Choroid plexus epithelial cell (primary cell): ENCODE results near the gene ANAPC7.
"Not testable (repeated sequence)": the region's sequence is repeated elsewhere in the genome, so short reads cannot be mapped to it uniquely, and the experiment has no call there.

ENCODE experiments used
- DNase-seq: peaks from one replicate; pipeline ENCODE4 v3.0.0-alpha.2; 2010; ENCODE audit warnings: low read depth
- H3K4me3 ChIP-seq: 2 replicates; pipeline ENCODE4 v1.5.1; 2011; ENCODE audit warnings: low read depth, mild to moderate bottlenecking, control low read depth, low read length, moderate library complexity
- TF ChIP-seq, protein P1 (sequence below): conservative IDR thresholded peaks from 2 replicates; pipeline ENCODE4 v1.5.1; 2011; ENCODE audit warnings: low read depth, mild to moderate bottlenecking, control low read depth, inconsistent platforms, low read length, moderate library complexity

ANAPC7 gene

DNA sequence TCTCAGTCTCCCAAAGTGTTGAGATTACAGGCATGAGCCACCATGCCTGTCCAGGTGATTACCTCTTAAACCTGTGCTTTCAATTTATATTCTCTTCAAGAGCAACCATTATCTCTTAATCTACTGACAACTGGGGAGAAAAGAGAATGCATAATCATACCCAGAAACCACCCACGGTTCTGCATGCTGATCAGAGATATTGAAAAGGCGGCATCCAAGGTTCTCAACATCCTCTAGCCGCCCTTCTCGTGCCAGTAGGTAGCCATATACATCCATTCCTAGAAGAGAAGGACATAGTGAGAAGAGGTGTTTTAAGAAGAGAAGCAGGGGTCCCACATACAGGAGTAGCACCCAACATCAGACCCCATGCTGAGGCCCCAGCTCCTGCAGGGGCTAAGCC is 20.8 kb downstream of the ANAPC7 start:
- TF ChIP-seq, protein P1, sequence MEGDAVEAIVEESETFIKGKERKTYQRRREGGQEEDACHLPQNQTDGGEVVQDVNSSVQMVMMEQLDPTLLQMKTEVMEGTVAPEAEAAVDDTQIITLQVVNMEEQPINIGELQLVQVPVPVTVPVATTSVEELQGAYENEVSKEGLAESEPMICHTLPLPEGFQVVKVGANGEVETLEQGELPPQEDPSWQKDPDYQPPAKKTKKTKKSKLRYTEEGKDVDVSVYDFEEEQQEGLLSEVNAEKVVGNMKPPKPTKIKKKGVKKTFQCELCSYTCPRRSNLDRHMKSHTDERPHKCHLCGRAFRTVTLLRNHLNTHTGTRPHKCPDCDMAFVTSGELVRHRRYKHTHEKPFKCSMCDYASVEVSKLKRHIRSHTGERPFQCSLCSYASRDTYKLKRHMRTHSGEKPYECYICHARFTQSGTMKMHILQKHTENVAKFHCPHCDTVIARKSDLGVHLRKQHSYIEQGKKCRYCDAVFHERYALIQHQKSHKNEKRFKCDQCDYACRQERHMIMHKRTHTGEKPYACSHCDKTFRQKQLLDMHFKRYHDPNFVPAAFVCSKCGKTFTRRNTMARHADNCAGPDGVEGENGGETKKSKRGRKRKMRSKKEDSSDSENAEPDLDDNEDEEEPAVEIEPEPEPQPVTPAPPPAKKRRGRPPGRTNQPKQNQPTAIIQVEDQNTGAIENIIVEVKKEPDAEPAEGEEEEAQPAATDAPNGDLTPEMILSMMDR, result no peak
- no peak for DNase-seq
- no peak overlapping the region for H3K4me3 ChIP-seq

- no peak overlapping the region for H3K4me3 ChIP-seq
- TF ChIP-seq, protein P1, result no peak
- no peak for DNase-seq
Observed at GRCh38 chr12:110379631-110380030, 23.9 kb downstream of the ANAPC7 start.

DNA sequence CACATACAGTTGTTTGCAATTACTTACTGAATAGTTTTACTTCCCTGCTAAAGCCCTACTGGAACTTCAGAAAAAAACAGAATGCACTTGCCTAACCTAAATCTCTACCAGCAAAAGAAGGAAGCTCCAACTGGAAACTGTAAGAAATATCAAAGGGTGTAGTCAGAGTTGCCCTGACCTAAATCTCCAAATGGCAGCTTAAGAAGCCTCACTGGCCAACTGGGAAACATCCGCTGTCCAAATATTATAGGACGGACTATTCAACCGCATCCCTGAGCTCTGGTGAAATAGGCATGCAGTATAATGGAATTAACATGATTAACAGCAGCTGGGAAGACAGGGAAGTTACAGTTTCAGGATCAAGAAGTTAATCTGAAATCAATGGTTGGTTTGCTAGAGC is 24.3 kb downstream of the ANAPC7 start:
- no peak for DNase-seq
- H3K4me3 ChIP-seq, result no peak overlapping the region
- TF ChIP-seq, protein P1, result no peak

GRCh38 chr12:110378131-110378790 is 25.2 kb downstream of the ANAPC7 start:
- not testable (repeated sequence) for DNase-seq, H3K4me3 ChIP-seq

- H3K4me3 ChIP-seq, result no peak overlapping the region
- DNase-seq, result no peak
- TF ChIP-seq, protein P1, result no peak
Observed at GRCh38 chr12:110373962-110374611, 29.4 kb downstream of the ANAPC7 start.

DNA sequence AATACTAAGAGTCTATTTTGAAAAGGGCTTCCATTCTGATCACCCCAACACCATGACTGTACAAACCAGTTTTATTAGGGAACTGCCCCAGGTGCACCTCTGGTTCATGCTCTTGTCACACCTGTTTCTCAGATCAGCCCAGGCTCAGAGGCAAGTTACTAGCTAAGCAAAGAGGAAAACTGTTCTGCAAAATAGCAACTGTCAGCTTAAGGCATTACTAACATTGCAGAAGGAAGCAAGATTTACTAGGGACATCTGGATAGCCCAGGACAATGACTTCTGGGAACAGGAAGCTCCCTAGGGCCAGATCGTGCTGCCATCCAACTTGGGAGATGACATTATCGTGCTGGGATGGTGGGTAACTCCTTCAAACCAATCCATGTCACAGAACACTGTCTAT is 30.1 kb downstream of the ANAPC7 start:
- TF ChIP-seq, protein P1, result no peak
- H3K4me3 ChIP-seq, result no peak overlapping the region
- DNase-seq, result no peak

DNA sequence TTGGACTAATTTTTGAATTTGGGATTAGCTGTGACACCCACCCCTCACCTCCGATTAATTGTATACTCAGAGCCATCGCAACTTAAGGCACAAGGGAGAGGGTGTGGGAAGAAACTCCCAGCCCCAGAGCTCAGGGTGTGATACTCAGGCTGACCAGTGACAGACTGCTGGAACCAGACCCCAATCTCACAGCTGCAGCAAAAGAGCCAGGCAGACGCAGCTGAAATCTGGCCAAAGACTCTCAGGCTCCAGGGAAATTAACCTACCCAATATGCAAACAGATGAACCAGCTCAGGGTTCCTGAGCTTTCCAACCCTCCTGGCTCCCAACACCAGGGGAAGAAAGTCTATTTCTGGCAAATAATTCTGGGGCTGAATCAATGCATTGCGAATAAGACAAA is 30.5 kb downstream of the ANAPC7 start:
- no peak overlapping the region for H3K4me3 ChIP-seq
- DNase-seq, result no peak
- TF ChIP-seq, protein P1, result no peak
